Posterior vena cava (tissue), 2 donors: ENCODE measurements around the gene GNG7. TPM values are rescaled to one million over a fixed set of nuclear protein-coding genes. Genes with fewer than 3 reads are reported as not detected.

Source experiments
- microRNA-seq, 2 donors: library from miRNA; unstranded; fragments of <30 nt; microRNA quantifications; one replicate each; pipeline ENCODE4 v1.2.0, GENCODE V29; 2020 to 2021; ENCODE audit warnings: borderline microRNAs expressed in 2 of 2
- total RNA-seq, 2 donors: library from RNA; stranded (reverse); fragmentation: NEBNext Ultra II Directional; extraction: Animal tissue kit (Norgen Biotek cat#: 25700); gene quantifications; one replicate each; pipeline ENCODE4 v1.2.1, GENCODE V29; 2021
- donor health status: DM: yes; HTN: yes; CAD: no.
- donor health status: DM: yes; HTN: yes; CAD: no.

Gene GNG7
- total RNA-seq, 2 donors from 2014 or later, result 3.2 to 6.1 TPM

Small RNAs within 50 kb of the gene (microRNA-seq; reads per million reads assigned to microRNA genes)
- gene MIR7850, result 0 reads per million in 2 donors

Other genes with a start within 250 kb of the GNG7 start
- gene LMNB2, start 245.7 kb downstream of the GNG7 start, total RNA-seq, result 10 to 100 TPM; 14.4 to 17.9 TPM
- gene GADD45B, start 226.6 kb downstream of the GNG7 start, total RNA-seq, result 100 to 1,000 TPM; 120 to 160 TPM
- 10 to 100 TPM; 11.6 to 21.7 TPM for gene DIRAS1, start 18.7 kb upstream of the GNG7 start, total RNA-seq
- 10 to 100 TPM; 19.5 to 22.0 TPM for gene SLC39A3, start 37.3 kb upstream of the GNG7 start, total RNA-seq
- 10 to 100 TPM; 29.2 to 30.7 TPM for gene SGTA, start 80.6 kb upstream of the GNG7 start, total RNA-seq
- 10 to 100 TPM; 30.6 to 37.6 TPM for gene THOP1, start 82.8 kb upstream of the GNG7 start, total RNA-seq
- gene ZNF554, start 117.2 kb upstream of the GNG7 start, total RNA-seq, result 1 to 10 TPM; 2.4 to 3.5 TPM
- gene ZNF555, start 138.8 kb upstream of the GNG7 start, total RNA-seq, result 1 to 10 TPM; 5.1 to 8.0 TPM
- gene ZNF556, start 164.6 kb upstream of the GNG7 start, total RNA-seq, result under 1 TPM in 1 of 2 donors, not detected in 1; 0.14 TPM
- 1 to 10 TPM; 2.4 to 3.0 TPM for gene ZNF57, start 198.2 kb upstream of the GNG7 start, total RNA-seq
- gene ZNF77, start 242.3 kb upstream of the GNG7 start, total RNA-seq, result 1 to 10 TPM; 2.4 to 4.0 TPM